ENCODE results near the gene FKBP15.
"Not testable (repeated sequence)": the region's sequence is repeated elsewhere in the genome, so short reads cannot be mapped to it uniquely, and the experiment has no call there.

Gene FKBP15

GRCh38 chr9:113143432-113144227, 77.4 kb downstream of the FKBP15 start:
- DNase-seq, result no peak

- DNase-seq, result not testable (repeated sequence)
These were observed 80.2 kb downstream of the FKBP15 start for GRCh38 chr9:113140896-113141295.

- DNase-seq, result no peak
These were observed 81.1 kb downstream of the FKBP15 start for GRCh38 chr9:113139953-113140352.

GRCh38 chr9:113139225-113139829, 81.8 kb downstream of the FKBP15 start:
- no peak for DNase-seq

- no peak for DNase-seq
These were observed 82.3 kb downstream of the FKBP15 start for GRCh38 chr9:113138760-113139159.

GRCh38 chr9:113137196-113138168, 83.6 kb downstream of the FKBP15 start:
- no peak for DNase-seq

- no peak for DNase-seq
These were observed 89.4 kb downstream of the FKBP15 start for GRCh38 chr9:113131689-113132151.

- DNase-seq, result no peak
These were observed 91.2 kb downstream of the FKBP15 start for GRCh38 chr9:113129884-113130283.

GRCh38 chr9:113129466-113129865, 91.6 kb downstream of the FKBP15 start:
- no peak for DNase-seq

GRCh38 chr9:113125386-113126035, 95.6 kb downstream of the FKBP15 start:
- DNase-seq, result no peak

GRCh38 chr9:113118829-113119228, 102.2 kb downstream of the FKBP15 start:
- DNase-seq, result not testable (repeated sequence)
